GM19328 (cell line): Measurements from ENCODE around the gene FANCI.

Source experiments
- ATAC-seq: cut with Tn5 transposase; IDR thresholded peaks from one replicate; pipeline ENCODE4 v1.9.1; 2021; ENCODE audit warnings: mild to moderate bottlenecking, moderate library complexity; ENCODE audit not compliant: unreplicated experiment

FANCI gene

GRCh38 chr15:89243691-89244573 is at the start of gene FANCI:
Gene FANCI, plus strand, starts transcription at chr15:89243979. Its CDS starts 3,669 bp downstream, at chr15:89247648.
- ATAC-seq: peak; percentile 93

- no peak for ATAC-seq
Observed at GRCh38 chr15:89194608-89195007, 49.2 kb upstream of the FANCI start.

GRCh38 chr15:89195836-89196235 is 47.9 kb upstream of the FANCI start:
- ATAC-seq: no peak

- no peak for ATAC-seq
Observed at GRCh38 chr15:89196241-89196640, 47.5 kb upstream of the FANCI start.

- ATAC-seq: no peak
Observed at GRCh38 chr15:89196994-89197393, 46.8 kb upstream of the FANCI start.

- ATAC-seq: no peak
Observed at GRCh38 chr15:89197503-89197971, 46.2 kb upstream of the FANCI start.

GRCh38 chr15:89198196-89198595 is 45.6 kb upstream of the FANCI start:
- no peak for ATAC-seq

GRCh38 chr15:89198934-89199333 is 44.8 kb upstream of the FANCI start:
- ATAC-seq: no peak

GRCh38 chr15:89199746-89200145 is 44.0 kb upstream of the FANCI start:
- no peak for ATAC-seq

- ATAC-seq: no peak
Observed at GRCh38 chr15:89200182-89200581, 43.6 kb upstream of the FANCI start.

GRCh38 chr15:89201465-89202005 is 42.2 kb upstream of the FANCI start:
- ATAC-seq: no peak

GRCh38 chr15:89203705-89204273 is 40.0 kb upstream of the FANCI start:
- no peak for ATAC-seq

- ATAC-seq: no peak
Observed at GRCh38 chr15:89205991-89206585, 37.7 kb upstream of the FANCI start.

- no peak for ATAC-seq
Observed at GRCh38 chr15:89206908-89207331, 36.9 kb upstream of the FANCI start.

GRCh38 chr15:89208256-89208655 is 35.5 kb upstream of the FANCI start:
- no peak for ATAC-seq

GRCh38 chr15:89209057-89209456 is 34.7 kb upstream of the FANCI start:
- ATAC-seq: no peak

- no peak for ATAC-seq
Observed at GRCh38 chr15:89211678-89212170, 32.1 kb upstream of the FANCI start.

GRCh38 chr15:89215627-89216026 is 28.2 kb upstream of the FANCI start:
- no peak for ATAC-seq

GRCh38 chr15:89217031-89217430 is 26.7 kb upstream of the FANCI start:
- ATAC-seq: no peak

- no peak for ATAC-seq
Observed at GRCh38 chr15:89217686-89218376, 25.9 kb upstream of the FANCI start.

- no peak for ATAC-seq
Observed at GRCh38 chr15:89218531-89218930, 25.2 kb upstream of the FANCI start.
